Activated CD4-positive, CD25-positive, alpha-beta regulatory T cell treated with anti-CD3 and anti-CD28 coated beads, Interleukin-2, amount 50 U/mL, for 24 hours (primary cell): Measurements from ENCODE around the gene SSH2.
A peak's percentile ranks its signal among the peaks of the same experiment; 100 is the strongest.
"Not testable (repeated sequence)": the region's sequence is repeated elsewhere in the genome, so short reads cannot be mapped to it uniquely, and the experiment has no call there.

Experiments
- ATAC-seq, 2 donors: fragments of 150-1000 bp; cut with Tn5 transposase; one replicate each; pipeline ENCODE4 v1.10.0; 2021; ENCODE audit warnings: mild to moderate bottlenecking in 1 of 2, moderate library complexity in 1 of 2

The SSH2 gene

DNA sequence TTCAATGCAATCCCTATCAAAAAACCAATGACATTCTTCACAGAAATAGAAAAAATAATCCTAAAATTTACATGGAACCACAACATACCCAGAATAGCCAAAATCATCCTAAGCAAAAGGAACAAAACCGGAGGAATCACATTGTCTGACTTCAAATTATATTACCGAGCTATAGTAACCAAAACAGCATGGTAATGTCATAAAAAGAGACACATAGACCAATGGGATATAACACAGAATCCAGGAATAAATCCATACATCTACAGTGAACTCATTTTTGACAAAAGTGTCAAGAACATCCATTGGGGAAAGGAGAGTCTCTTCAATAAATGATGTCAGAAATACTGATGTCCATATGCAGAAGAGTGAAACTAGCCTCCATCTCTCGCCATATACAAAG lies 201.5 kb downstream of the SSH2 start:
- ATAC-seq = no peak

DNA sequence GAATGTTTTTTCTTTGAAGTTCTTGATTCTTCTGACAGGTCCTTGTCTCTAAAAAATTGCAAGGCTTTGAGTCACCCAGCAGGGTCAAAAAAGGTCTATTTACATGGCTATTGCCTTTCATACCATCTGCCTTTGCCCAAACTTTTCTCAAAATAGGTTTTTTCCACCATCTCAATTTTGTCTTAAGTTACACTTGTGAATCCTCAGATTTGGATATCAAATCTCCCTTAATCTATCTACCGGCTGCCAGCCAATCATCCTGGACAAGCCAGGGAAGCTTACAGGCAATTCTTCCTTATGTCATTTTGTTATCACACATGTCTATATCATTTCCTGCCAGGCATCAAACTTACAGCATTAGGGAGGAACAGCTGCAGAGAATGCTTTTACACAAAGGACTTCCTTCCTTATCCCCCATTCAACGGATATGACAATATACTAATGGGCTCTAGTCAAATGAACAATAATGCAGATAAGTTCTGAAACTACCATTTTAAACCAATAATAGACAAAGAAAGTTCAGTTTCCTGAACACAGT lies 203.2 kb downstream of the SSH2 start:
- peak; percentile 46 to 55 for ATAC-seq

DNA sequence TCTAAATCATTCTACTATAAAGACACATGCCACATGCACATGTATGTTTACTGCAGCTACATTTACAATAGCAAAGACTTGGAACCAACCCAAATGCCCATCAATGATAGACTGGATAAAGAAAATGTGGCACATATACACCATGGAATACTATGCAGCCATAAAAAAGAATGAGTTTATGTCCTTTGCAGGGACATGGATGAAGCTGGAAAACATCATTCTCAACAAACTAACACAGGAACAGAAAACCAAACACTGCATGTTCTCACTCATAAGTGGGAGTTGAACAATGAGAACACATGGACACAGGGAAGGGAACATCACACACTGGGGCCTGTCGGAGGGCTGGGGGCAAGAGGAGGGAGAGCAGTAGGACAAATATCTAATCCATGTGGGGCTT lies 204.6 kb downstream of the SSH2 start:
- not testable (repeated sequence) for ATAC-seq

DNA sequence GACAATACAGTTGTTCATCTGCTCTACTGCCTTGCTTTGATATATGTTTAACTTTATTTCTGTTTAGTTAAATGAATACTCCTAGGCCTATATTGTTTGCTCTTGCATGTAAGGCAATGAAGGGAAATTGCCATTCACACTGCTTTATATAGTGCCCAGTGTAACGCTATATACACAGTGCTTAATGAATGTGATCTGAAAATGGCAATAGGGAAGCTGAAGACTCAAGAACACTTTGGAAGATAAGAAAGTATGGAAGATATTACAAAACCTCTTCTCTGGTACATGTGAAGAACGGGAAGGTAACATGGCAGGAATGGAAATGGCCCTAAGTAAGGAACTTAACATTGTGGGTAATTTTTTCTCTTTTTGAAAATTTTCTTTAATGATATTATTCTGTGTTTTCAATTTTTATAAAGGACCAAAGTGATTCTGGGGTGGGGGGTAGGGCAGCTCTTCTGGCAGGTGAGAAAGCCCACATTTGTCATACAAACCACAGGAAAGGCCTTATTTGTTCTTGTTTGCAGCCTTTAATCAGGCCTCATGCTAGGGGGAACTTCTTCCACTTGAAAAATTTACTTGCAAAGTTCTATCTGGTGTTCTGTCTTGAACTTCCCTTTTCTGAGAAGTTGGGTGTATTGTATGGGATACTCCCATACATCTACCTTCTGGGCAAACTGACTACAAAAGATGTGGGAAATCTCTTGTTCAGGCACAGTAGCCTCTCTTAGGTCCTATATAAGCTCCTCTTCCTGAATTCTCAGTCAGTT lies 206.6 kb downstream of the SSH2 start:
- ATAC-seq = peak; percentile 31 to 48

DNA sequence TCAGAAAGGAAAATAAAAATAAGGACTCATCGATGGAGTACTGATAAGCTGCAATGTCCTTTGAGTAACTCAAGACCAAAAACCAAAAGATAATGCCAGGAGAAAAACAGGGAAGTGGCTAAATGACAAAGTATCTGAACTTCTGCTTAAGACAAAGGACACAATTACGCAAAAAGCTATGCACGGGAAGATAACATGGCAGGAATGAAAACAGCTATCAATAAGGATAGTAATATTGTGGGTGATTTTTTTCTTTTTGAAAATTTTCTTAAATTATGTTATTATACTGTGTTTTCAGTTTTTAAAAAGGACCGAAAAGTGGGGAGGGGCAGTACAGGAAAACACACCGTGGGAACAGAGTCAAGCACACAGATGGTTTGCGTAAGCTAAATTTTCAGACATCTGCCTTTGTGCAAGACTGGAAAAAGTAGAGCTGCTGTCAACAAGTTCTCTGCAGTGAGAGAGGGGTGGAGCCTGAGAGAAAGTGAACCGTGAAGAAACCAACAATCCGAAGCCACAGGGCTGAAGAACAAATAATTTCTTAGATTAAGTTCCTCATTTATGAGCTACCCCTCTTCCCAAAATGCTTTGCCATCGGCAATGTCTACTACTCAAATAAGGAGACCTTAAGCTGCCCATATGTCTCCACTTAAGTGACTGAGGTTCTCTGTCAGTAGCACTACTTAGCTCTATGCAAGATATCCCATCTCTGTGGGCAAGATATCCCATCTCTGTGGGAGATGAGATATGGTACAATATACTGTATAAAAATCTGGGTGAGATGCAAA lies 207.4 kb downstream of the SSH2 start:
- peak; percentile 20 to 27 for ATAC-seq

DNA sequence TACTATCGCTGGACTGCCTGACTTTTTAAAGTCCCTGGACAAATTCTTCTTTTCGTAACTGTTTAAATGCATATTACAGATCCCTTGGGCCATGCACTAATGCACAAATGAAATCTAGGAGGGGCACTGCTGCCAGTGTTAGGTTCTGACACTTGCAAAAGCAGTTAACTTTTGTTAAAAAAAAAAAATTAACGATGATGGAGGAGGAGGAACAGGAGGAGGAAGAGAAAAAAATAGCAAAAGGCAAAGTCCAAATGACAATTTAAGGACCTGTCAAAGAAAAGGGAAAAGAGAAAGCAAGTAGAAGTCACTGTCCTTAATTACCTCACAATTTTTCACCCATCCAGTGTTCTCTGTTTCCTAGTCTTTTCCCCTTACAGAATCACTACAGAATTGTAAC lies 209.5 kb downstream of the SSH2 start:
- ATAC-seq = no peak

DNA sequence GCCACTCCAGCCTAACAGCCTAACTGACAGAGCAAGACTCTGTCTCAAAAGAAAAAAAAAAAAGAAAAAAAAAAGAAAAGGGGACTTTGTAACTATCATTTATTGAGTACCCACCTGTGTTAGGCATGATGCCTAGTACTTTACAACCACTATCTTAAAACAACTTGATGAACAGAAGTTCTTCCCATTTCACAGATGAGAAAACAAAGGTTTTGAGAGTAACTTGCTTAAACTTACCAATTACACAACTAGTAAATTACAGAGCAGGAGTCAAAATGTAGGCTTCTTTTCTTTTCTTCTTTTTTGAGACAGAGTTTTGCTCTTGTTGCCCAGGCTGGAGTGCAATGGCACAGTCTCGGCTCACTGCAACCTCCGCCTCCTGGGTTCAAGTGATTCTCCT lies 210.6 kb downstream of the SSH2 start:
- ATAC-seq = no peak

DNA sequence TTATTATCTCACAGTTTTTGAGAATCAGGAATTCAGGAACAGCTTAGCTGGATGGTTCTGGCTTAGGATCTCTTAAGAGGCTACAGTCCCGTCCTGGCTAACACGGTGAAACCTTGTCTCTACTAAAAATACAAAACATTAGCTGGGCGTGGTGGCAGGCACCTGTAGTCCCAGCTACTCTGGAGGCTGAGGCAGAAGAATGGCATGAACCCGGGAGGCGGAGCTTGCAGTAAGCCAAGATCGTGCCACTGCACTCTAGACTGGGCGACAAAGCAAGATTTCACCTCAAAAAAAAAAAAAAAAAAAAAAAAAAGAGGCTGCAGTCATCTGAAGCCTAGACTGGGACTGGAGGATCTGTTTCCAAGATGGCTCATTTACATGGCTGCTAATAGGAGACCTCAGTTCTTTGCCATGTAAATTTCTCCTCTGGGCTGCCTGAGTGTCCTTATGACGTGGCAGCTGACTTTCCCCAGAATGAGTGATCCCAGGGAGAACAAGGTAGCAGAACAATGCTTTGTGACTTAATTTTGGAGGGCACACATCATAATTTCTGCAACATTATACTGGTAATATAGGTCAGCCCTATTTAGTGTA lies 211.5 kb downstream of the SSH2 start:
- ATAC-seq = no peak

DNA sequence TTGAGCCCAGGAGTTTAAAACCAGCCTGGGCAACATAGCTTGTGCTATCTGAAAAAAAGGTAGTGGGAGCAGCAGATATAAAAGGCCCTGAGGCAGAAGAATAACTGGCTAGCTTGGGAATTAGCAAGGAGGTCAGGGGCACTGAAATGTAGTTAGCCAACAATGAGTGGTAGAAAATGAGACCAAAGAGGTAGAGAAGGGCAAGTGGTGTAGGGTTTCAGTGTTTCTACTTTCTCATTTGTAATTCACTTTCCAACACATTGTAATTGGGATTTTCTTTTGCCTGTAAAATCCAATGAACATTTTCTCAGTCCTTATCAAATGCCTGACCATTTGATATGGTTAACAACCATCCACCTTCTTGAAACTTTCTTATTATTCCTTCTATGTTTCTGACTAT lies 212.2 kb downstream of the SSH2 start:
- ATAC-seq = no peak

DNA sequence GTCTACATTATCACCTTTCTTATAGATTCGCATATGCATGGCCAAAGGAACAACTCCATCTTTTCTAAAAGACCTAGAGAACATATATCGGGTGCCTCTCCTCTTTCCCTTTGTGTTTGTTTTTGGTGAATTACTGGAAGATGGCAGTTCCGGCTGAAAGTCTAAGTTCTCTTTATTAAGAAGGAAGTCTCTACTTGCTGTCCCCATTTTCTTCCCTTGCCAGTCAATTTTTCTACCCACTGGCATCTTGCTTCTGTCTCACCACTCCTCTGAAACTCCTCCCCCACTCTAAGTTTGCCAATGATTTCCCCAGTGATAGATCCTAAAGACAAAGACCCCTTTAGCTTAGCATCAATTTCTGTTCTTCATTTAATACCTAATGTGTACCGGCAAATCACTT lies 213.5 kb downstream of the SSH2 start:
- ATAC-seq = no peak

DNA sequence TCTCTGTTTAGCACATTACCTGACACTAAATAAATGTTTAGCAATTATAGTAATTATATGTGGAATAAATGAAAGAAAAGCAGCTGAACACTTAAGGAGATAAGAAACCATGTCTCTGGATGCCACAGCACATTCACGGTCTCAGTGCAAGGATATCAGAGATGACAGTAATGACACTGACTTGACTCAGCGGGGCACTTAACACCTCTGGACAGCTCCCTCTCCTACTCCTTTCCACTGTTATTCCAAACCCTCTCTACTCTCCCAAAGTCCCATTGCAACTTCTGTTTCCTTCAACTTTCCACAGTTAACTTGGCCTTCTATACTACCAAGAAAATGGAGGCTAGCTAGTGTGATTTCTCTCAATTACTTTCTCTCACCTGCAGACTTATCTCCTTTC lies 214.3 kb downstream of the SSH2 start:
- no peak for ATAC-seq

DNA sequence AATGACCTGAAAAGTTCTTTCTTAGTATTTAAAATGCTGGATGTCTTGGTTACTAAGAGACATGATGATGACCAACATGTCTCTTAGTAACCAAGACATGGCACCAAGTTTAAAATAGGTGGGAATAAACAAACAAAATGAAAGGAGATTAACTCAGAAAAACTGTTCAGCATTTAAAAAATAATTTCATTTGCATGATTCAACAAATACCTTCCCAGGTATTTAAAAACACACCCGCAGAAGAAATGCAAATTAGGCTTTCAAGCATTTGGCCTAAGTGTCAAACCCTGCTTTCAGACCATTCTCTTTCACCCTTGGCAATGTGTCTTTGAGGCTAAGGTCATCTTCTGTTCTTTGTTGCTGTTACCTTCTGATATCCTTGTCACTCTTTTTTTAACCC lies 215.9 kb downstream of the SSH2 start:
- ATAC-seq = no peak

DNA sequence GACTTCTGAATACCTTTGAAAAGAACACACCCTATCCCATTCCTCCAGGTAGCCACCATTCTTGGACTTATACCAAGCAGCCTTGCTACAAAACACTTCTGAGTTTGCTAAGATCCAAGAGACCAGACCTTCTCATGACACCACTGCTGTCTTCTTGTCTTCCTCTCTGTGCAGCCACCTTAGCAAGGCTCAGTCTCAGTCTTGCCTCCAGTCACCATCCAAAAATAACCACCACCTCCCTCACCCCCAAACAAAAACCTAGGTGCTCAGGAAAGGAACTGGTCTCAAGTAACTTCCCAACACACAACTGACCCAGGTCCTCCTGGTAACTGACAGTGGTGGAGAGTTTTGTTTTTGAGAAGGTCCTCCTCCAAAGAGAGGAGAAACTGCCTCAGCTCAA lies 216.4 kb downstream of the SSH2 start:
- no peak for ATAC-seq

DNA sequence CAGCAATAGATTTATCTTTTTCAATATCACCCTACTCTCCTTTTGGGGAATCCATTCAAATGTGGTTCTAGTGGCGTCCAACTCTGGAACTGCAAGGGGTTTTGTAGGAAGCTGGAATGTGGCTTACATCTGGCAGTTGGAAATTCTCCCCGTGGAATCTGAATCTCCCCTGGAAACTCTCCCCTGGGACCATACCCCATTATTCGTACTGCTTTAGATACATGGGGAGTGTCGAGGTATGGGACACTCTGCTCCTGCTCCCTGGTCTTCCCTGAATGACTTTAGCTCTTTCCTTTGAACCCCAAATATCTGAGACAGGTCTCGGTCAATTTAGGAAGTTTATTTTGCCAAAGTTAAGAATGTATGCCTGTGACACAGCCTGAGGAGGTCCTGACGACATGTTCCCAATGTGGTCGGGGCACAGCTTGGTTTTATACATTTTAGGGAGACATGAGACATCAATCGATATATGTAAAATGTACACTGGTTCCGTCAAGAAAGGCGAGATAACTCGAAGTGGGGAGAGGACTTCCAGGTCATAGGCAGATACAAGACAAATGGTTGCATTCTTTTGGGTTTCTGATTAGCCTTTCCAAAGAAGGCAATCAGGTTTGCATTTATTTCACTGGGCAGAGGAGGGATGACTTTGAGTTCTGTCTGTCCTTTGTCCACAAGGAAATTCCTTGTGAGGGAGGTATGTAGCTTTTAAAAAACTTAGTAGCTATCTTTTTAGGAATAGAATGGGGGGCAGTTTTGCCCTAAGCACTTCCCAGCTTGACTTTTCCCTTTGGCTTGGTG lies 218.2 kb downstream of the SSH2 start:
- no peak for ATAC-seq

DNA sequence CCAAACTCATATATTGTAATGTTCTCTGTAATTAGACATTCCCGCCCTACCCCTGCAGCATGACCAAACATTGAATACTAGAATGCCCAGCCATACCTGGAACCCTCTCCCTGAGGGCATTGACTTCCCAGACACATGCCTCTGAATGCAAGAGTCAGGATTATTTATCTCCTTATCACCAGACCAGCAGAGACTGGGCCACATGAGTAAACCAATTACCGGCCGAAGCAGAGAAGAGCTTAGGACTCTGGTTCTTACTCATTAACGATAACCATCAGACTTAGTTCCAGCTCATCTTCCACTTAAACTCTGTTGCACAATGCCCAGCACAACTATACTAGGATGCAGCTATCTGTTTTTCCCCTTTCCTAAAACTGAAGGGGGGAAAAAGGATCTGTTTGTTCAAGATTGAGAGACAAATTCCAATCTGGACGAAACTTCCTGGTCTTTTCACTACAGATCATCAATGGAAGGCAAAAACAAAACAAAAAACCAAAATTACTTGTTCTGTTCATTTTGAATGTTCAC lies 219.1 kb downstream of the SSH2 start:
- ATAC-seq = no peak

DNA sequence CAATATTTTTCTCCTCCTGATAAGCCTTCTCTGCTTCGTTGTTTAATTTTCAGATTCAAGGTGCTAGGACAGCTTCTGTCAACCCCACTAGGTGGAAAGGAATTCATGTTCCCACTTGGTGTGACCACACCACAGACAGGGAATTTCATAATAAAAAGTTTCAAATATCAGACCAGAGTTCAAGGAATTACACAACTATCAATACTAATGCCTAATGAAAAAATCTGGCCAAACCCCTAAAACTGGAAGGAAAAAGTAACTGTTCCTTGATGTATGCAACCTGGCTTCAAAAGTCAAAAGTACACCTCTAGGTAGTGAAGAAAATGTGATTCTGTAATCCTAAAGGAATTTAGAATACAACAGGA lies 219.5 kb downstream of the SSH2 start:
- no peak for ATAC-seq

DNA sequence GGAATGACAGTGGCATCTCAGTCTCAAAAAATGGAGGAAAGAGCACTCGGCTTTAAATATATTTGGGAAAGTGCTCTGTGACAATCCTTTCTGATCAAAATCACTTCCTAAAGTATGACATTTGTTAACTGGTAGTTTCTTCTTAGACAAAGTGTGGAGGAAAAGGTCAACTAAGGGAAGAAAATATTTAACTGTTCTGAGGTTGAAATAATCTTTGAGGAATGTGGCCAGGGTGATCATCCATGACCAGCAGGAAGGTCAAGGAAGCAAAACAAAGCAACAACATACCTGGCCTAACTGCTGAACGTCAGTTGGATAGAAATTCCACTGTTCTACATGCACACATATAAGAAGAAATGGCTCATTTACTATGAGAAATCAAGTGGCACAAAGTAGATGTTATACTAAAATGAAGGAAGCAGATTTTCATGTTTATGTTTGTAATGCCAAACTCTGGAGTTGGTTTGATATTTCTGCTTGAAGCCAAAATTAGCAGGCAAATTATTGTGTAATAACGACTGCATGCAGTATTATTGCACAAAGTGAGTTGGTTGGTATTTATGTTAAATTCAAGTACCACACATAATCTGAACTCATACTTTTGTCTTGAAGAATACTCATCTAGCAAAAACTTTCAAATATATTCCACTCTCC lies 220.0 kb downstream of the SSH2 start:
- ATAC-seq = no peak

DNA sequence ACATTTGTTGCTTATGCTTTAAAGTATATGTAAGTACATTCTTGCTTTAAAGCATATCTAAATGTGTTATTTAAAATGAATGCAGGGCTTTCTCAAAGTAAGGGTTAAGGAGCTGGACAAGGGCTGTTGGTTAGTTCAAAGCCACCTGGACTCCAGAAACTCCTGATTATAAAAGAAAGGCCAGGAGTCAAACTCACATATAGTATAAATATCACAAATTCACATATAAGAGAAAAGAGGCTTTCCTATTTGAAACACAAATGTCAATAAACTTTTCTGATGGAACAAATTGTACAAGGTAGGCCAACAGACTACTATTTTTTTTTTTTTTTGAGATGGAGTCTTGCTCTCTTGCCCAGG lies 222.8 kb downstream of the SSH2 start:
- ATAC-seq = no peak

DNA sequence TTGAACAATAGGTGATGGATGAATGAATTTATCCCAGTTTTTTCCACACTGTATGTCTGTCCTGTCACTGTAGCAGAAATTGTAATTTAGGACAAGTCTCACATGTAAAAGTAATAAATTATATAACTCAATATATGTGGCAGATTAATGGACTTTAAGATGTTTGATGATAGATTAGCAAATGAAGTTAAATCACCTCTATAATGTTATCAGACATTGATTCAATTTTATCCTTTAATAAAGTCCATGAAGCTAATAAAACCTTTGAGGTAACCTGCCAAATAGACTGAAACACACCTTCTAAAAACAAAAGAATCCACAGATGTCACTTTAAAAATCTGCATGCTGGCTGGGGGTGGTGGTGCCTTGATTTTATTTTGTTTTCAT lies 224.0 kb downstream of the SSH2 start:
- no peak for ATAC-seq

DNA sequence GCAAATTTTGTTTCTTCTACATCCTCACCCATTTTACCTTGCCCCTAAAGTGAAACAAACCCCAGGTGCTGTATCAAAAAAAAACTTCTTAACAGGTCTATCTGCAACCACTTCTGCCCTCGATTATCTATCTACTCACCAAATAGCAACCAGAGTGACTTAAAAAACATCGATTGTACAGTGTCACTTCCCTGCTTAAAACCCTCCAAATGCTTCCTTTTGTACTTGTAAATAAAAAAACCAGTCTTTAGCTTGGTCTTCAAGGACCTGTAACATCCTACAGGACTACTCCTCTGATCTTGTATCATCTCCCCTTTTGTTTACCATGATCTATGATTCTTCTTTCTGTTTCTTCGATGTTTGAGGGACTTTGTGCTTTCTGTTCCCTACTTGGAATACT lies 224.6 kb downstream of the SSH2 start:
- ATAC-seq = no peak

DNA sequence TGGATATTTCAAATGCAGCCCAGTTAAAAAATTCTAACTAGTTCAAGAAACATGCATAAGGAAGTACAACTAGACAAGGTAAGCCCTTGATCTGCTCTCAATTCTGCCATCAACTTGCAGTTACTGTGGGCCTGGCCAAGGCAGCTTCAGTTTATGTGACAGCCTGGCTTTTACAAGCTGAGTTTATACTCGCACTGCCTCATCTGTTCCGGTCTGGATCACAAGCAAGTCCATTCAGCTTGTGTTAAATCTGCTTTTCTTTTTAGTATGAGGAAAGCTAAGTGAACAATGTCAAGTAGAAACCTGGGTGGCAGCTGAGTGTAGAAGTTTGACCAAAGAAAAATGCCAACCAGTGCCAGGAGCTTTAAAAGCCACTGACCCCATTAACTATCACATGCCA lies 230.7 kb downstream of the SSH2 start:
- no peak for ATAC-seq

DNA sequence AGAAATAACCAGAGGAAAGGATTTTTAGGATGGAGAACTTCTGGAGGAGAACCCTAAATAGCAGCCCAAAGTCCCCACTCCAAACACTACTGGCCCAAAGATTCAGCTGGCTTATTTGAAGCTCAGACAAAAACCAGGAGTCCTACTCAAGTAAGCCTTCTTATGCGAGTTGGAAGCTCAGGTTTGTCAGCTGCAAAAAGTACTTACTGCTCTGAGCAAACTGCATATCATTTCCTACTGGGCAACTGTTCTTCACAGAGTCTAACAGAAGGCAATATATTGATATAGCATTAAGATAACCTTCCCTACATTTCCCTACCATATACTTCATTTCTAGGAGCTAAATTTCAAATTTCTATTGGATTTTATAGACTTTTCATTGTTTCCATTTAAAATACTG lies 231.2 kb downstream of the SSH2 start:
- no peak for ATAC-seq
